Stimulated activated CD8-positive, alpha-beta memory T cell treated with anti-CD3 and anti-CD28 coated beads, Interleukin-15, amount 100 ng/mL, for 4 hours (primary cell): ENCODE data around the gene TP53AIP1.

Experiments used
- DNase-seq, 2 donors: peaks; one replicate each; pipeline ENCODE4 v3.0.0-alpha.2; 2020; ENCODE audit warnings: low read depth in 2 of 2

Gene TP53AIP1

GRCh38 chr11:128942817-128943427 is at the start of gene TP53AIP1:
Gene TP53AIP1 (minus strand): TSS chr11:128942871. CDS start chr11:128937818, 5,053 bp downstream.
- DNase-seq: no peak

DNA sequence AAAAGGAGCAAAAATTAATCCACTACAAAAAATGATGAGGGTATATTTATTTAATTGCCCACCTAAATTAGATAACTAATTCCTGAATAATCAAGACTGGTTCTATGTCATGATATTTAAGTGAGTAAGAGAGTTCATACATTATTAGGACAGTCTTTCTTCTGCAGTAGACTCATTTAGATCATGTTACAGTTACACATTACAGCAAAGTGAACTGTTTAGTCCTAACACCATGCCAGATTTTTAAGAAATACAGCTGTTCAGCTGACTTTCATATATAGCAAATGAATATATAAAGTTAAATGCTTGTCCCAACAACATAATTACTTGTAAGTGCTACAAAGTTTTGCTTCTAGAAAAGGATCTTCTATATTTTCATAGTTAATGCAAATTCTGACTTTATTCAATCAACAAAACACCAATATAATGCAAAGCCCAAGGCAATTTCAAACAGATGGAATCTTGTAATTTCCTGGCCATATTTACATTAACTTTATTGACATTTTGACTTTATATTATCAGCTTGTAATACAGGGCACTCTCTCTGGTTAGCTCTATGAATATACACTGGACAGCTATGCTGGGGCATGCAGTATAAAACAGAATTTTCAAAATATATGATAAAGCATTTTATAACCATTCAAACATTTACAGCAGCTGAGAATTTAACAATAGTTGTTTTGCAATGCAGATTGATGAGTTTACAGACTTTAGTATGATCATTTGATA is 45.7 kb upstream of the TP53AIP1 start:
- DNase-seq: no peak

DNA sequence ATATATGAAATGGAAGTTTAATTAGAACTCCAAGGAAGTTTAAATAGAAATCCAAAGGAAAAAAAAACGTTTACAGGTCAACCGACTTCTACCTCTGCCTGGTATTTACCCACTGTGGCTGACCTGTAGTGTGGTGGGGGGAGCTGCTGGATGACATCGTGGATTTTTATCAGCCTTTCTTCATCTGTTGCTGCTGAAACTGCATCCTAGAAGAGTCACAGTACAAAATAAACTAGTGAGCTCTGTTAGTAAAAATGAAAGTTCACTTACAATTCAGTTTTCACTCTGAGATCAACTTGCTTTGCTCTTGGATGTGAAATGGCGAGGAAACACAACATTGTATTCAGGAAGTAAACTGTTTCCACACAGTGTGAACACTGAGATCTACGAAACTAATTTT is 43.2 kb upstream of the TP53AIP1 start:
- DNase-seq: no peak

DNA sequence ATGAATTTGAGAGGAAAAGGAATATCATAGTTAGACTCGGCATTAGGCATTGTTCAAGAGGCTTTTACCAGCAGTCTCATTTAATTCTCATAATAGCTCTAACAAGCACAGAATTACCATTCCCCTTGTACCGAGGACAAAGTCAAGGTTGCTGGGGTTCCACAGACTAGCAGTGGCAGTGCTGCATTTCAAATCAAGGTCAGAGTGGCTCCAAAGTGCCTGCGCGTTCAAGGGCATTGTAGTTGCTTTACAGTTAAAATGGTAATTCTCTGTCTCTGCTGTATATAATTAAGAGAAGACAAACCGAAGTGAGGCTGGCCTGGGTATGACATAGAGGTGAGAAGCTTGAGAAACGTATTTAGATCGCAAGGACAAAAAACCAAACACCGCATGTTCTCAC is 40.4 kb upstream of the TP53AIP1 start:
- no peak for DNase-seq

DNA sequence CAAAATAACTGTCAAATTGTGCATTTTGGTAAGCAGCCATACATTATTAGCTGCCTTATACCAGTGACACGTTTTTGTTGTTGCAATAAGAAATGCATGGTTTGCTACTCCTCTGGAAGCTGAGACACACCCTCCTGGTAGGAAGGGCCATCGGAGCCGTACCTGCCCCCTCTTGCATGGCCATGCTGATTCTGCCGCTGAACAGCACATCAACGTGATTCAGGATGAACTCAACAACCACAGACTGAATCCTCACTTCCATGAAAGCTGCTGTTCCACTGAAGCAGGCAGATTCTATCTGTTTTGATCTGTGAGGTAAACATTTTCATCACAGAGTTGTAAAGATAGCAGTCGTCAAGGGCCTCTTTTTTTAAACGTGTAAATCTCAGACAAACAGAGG is 38.6 kb upstream of the TP53AIP1 start:
- no peak for DNase-seq

GRCh38 chr11:128970598-128971190 is 28.0 kb upstream of the TP53AIP1 start:
- no peak for DNase-seq

GRCh38 chr11:128968916-128969315 is 26.2 kb upstream of the TP53AIP1 start:
- DNase-seq: no peak

- no peak for DNase-seq
Observed at GRCh38 chr11:128967578-128967977, 24.9 kb upstream of the TP53AIP1 start.

GRCh38 chr11:128965485-128965884 is 22.8 kb upstream of the TP53AIP1 start:
- no peak for DNase-seq

- no peak for DNase-seq
Observed at GRCh38 chr11:128964463-128964930, 21.8 kb upstream of the TP53AIP1 start.

- no peak for DNase-seq
Observed at GRCh38 chr11:128963744-128964325, 21.2 kb upstream of the TP53AIP1 start.

GRCh38 chr11:128962896-128963295 is 20.2 kb upstream of the TP53AIP1 start:
- DNase-seq: no peak

DNA sequence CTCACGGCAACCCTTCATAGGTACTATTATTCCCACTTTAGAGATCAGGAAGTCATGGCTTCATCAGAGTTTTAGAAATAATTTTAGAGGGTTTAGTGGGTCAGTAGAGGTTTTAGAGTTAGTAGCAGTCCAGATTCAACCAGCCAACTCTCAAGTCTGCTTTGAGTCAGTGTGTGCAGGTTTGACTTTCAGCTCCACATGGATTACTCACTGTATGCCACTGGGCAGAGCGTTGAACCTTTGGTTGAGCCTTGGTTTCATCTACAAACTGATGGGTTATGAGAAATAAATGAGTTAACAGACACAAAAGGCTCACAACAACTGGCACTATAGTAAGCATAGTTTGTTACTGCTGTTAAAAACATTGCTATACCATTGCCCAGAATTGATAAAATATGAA is 19.0 kb upstream of the TP53AIP1 start:
- no peak for DNase-seq

GRCh38 chr11:128957202-128957482 is 14.5 kb upstream of the TP53AIP1 start:
- DNase-seq: no peak

DNA sequence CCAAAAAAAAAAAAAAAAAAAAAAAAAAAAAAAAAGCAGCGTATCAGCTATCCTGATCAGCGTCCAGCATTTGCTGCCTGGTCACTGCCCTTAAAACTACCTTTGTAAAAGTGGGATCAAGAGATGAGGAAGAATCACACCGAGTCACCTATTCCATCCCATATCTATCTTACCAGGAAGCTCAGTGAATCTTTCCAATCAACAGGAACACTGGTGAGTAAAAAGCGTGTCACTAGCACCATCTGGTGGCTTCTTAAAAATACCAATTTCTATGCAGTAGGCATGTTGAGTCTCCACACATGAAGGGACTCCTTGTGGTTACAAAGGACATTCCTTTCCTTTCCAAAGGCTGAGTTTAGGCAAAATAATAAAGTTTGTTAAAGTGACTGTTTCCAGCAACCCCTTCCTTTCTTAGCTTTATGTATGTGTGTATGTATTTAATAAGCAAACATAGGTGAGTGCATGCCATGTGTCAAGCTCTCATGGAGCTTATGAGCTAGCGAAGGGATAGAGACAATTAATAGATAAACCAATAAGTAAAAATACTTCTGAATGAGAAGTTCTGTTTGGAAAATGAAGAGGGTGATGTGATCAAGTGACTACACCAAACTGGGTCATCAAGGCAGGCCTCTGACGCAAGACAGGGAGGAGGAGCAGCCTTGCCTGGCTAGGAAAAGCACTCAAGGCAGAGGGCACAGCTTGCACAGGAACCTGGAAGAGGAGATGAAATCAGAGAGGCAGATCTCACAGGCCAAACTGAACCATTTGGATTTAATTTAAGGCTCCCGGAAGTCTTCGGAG is 13.9 kb upstream of the TP53AIP1 start:
- no peak for DNase-seq

- DNase-seq: no peak
Observed at GRCh38 chr11:128955636-128956035, 13.0 kb upstream of the TP53AIP1 start.

DNA sequence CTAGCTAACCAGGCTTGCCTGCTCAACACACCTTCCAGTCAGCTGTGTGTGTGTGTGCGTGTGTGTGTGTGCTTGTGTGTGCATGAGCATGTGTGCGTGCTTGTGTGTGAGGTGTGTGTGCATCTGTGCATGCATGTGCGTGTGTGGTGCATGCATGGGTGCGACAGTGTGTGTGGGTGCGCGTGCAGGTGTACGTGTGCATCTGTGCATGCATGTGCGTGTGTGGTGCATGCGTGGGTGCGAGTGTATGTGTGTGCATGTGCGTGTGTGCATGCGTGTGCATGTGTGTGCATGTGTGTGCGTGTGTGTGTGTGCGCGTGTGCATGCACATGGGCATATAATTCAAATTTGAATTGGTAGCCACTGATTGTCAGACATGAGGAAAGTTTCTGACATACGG is 10.5 kb upstream of the TP53AIP1 start:
- DNase-seq: no peak

DNA sequence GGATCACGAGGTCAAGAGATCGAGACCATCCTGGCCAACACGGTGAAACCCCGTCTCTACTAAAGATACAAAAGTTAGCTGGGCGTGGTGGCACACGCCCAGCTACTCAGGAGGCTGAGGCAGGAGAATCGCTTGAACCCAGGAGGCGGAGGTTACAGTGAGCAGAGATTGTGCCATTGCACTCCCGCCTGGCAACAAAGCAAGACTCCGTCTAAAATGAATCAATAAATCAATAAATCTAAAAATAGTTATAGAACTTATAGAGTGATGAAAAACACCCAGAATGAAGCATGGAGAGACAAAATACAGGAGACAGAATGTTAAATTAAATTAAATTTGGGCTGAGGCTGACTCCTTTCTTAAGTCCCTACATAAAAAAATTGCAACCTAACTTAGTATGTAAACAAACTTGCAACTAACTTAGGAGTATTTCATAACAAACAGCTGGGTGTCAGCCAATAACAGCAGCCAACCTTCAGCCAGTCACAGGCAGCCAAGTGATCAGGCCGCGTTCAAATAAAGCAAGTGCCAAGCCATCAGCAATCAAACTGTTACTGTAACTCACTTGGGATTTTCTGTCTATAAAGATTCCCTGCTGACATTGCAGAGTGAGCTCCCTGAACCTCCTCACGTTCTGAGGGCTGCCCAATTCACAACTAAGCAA is 7.3 kb upstream of the TP53AIP1 start:
- no peak for DNase-seq

GRCh38 chr11:128948583-128948982 is 5.9 kb upstream of the TP53AIP1 start:
- no peak for DNase-seq

- no peak for DNase-seq
Observed at GRCh38 chr11:128947773-128948172, 5.1 kb upstream of the TP53AIP1 start.

GRCh38 chr11:128946648-128947047 is 4.0 kb upstream of the TP53AIP1 start:
- no peak for DNase-seq
